Measurements from ENCODE around the gene MMP25.

MMP25 gene

GRCh38 chr16:3045758-3046640 lies at the start of gene MMP25:
Gene MMP25 (plus strand): TSS chr16:3046561. CDS start chr16:3046918, 357 bp downstream.
- DNase-seq (ENCODE audit: low read depth) = no peak

- no peak for DNase-seq (ENCODE audit: low read depth)
Measured at GRCh38 chr16:2999929-3000328, 46.4 kb upstream of the MMP25 start.

GRCh38 chr16:3000540-3000939 lies 45.8 kb upstream of the MMP25 start:
- DNase-seq (ENCODE audit: low read depth) = no peak

GRCh38 chr16:3001316-3001715 lies 45.0 kb upstream of the MMP25 start:
- no peak for DNase-seq (ENCODE audit: low read depth)

- peak; percentile 89 for DNase-seq (ENCODE audit: low read depth)
Measured at GRCh38 chr16:3003582-3004270, 42.6 kb upstream of the MMP25 start.

- DNase-seq (ENCODE audit: low read depth) = no peak
Measured at GRCh38 chr16:3004319-3004718, 42.0 kb upstream of the MMP25 start.

- DNase-seq (ENCODE audit: low read depth) = no peak
Measured at GRCh38 chr16:3004781-3005284, 41.5 kb upstream of the MMP25 start.

- no peak for DNase-seq (ENCODE audit: low read depth)
Measured at GRCh38 chr16:3007059-3007956, 39.1 kb upstream of the MMP25 start.

GRCh38 chr16:3007957-3008689 lies 38.2 kb upstream of the MMP25 start:
- DNase-seq (ENCODE audit: low read depth) = no peak

GRCh38 chr16:3008690-3009037 lies 37.7 kb upstream of the MMP25 start:
- no peak for DNase-seq (ENCODE audit: low read depth)

GRCh38 chr16:3009568-3010390 lies 36.6 kb upstream of the MMP25 start:
- no peak for DNase-seq (ENCODE audit: low read depth)

- no peak for DNase-seq (ENCODE audit: low read depth)
Measured at GRCh38 chr16:3010510-3010909, 35.9 kb upstream of the MMP25 start.

GRCh38 chr16:3012246-3012645 lies 34.1 kb upstream of the MMP25 start:
- DNase-seq (ENCODE audit: low read depth) = no peak

- DNase-seq (ENCODE audit: low read depth) = no peak
Measured at GRCh38 chr16:3012828-3013420, 33.4 kb upstream of the MMP25 start, which contains the start of gene CLDN9. Gene CLDN9 (plus strand): TSS chr16:3012923. CDS start chr16:3013363, 440 bp downstream.

GRCh38 chr16:3013491-3013951 lies 32.8 kb upstream of the MMP25 start:
- DNase-seq (ENCODE audit: low read depth) = no peak

- DNase-seq (ENCODE audit: low read depth) = no peak
Measured at GRCh38 chr16:3013998-3014690, 32.2 kb upstream of the MMP25 start.

- DNase-seq (ENCODE audit: low read depth) = no peak
Measured at GRCh38 chr16:3014971-3015370, 31.4 kb upstream of the MMP25 start.

GRCh38 chr16:3015865-3016521 lies 30.4 kb upstream of the MMP25 start:
- DNase-seq (ENCODE audit: low read depth) = no peak

GRCh38 chr16:3017344-3017743 lies 29.0 kb upstream of the MMP25 start:
- DNase-seq (ENCODE audit: low read depth) = no peak

Data from stimulated activated CD8-positive, alpha-beta memory T cell treated with anti-CD3 and anti-CD28 coated beads, Interleukin-15, amount 100 ng/mL, for 1 hour (primary cell).